Gastroesophageal sphincter (tissue), 3 donors: ENCODE measurements around the gene AGBL1.

ENCODE experiments used
- CTCF ChIP-seq, 4 experiments: fragments of 200-600 bp in 2 of 4; fragments of 450-650 bp in 2 of 4; sonication (generic) in 1 of 4; IDR thresholded peaks; one replicate each; pipeline ENCODE4 v1.5.1; 2017 to 2019; ENCODE audit warnings: antibody characterized with exemption in 4 of 4, mild to moderate bottlenecking in 2 of 4, moderate library complexity in 2 of 4
- EP300 ChIP-seq: sonication (generic); formaldehyde crosslinking; IDR thresholded peaks from one replicate; pipeline ENCODE4 v1.6.1; 2017; ENCODE audit warnings: antibody characterized with exemption, mild to moderate bottlenecking
- POLR2A ChIP-seq, 2 donors: fragments of 450-650 bp; IDR thresholded peaks; one replicate each; pipeline ENCODE4 v1.6.1; 2017; ENCODE audit warnings: antibody characterized with exemption in 2 of 2, mild to moderate bottlenecking in 2 of 2, moderate library complexity in 1 of 2
- POLR2AphosphoS5 ChIP-seq: sonication (generic); formaldehyde crosslinking; IDR thresholded peaks from one replicate; pipeline ENCODE4 v1.6.1; 2017; ENCODE audit warnings: antibody characterized with exemption

- TF ChIP-seq POLR2AphosphoS5 (no peak), CTCF (IDR thresholded peaks at IDR 0.05) (no peak), EP300 (no peak), POLR2A (IDR thresholded peaks at IDR 0.05) (no peak)
Observed at GRCh38 chr15:86155551-86155950, 75.9 kb downstream of the AGBL1 start.
